AG09319 (cell line): ENCODE measurements around the gene PI4KA.
"Not testable (repeated sequence)": the region's sequence is repeated elsewhere in the genome, so short reads cannot be mapped to it uniquely, and the experiment has no call there.

Source experiments
- DNase-seq: peaks from one replicate; pipeline ENCODE4 v3.0.0-alpha.2; 2010; ENCODE audit warnings: low read depth; ENCODE audit errors: extremely low read depth
- CTCF ChIP-seq: IDR thresholded peaks from 2 replicates; pipeline ENCODE4 v1.5.1; 2011; ENCODE audit warnings: low read depth, mild to moderate bottlenecking, inconsistent platforms, low read length, moderate library complexity

The PI4KA gene

GRCh38 chr22:20825624-20826023, 33.0 kb downstream of the PI4KA start:
- TF ChIP-seq CTCF, result no peak
- DNase-seq, result no peak

GRCh38 chr22:20825216-20825615, 33.4 kb downstream of the PI4KA start:
- DNase-seq, result not testable (repeated sequence)

- DNase-seq, result no peak
- TF ChIP-seq CTCF, result no peak
Observed at GRCh38 chr22:20823264-20823663, 35.3 kb downstream of the PI4KA start.

GRCh38 chr22:20822240-20822639, 36.4 kb downstream of the PI4KA start:
- DNase-seq, result no peak
- TF ChIP-seq CTCF, result no peak

GRCh38 chr22:20821717-20822239, 36.8 kb downstream of the PI4KA start:
- not testable (repeated sequence) for DNase-seq

GRCh38 chr22:20819471-20819870, 39.1 kb downstream of the PI4KA start:
- no peak for TF ChIP-seq CTCF
- no peak for DNase-seq

GRCh38 chr22:20818471-20818870, 40.1 kb downstream of the PI4KA start:
- TF ChIP-seq CTCF, result no peak
- DNase-seq, result no peak

- TF ChIP-seq CTCF, result no peak
- DNase-seq, result no peak
Observed at GRCh38 chr22:20816559-20816958, 42.1 kb downstream of the PI4KA start.

GRCh38 chr22:20815477-20816050, 43.0 kb downstream of the PI4KA start:
- TF ChIP-seq CTCF, result no peak
- no peak for DNase-seq
